ENCODE results near the gene BYSL.

DNA sequence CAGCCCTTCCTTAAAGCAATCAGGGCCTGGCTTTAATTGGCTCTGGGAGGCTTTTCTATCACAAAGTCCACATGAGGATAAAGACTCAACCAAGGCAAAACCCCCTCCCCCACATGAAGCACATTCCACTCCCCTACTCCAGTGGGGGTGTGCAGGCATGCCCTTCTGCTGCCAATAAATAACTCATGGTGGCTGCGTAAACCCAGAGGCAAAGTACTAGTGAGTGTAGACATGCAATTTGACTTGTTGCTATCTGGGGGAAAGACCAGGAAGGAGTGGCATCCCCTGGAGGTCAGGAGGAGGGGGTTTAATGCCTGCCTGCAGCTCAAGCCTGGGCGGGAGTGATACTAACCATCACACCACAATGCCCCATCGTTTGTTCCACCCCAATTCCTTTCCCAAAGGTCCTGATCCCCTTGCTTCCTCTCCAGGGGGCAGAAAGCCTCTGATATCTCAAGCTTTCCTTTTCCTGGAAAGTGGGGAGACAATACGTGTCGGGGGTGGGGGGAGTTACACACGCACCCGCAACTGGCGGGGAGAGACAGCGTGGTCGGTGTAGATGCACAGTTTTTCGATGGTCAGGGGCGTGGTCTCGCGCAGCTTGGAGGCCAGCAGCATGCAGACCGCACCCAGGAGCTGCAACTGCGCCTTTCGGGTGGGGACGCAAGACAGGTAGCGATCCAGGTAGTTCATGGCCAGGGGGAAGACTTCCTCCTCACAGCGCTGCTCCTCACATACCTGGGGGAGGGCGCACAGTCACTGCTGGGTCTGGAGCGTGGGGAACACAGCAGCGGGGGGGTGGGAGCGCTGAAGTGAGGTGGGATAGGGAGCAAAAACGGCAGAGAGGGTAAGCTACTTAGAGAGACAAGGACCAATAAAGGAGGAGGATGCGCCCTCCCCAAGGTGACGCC lies 18.8 kb downstream of the BYSL start:
- TF ChIP-seq GATA2 (IDR thresholded peaks at IDR 0.05; ENCODE audit: low read depth, low read length) (no peak), GATA3 (IDR thresholded peaks at IDR 0.05; ENCODE audit: low read depth, low read length) (no peak)
